Measurements from ENCODE around the gene NOTCH4. TPM values are rescaled to one million over a fixed set of nuclear protein-coding genes. Genes with fewer than 3 reads are reported as not detected.
A peak's percentile ranks its signal among the peaks of the same experiment; 100 is the strongest.

NOTCH4 gene
- total RNA-seq, 1 experiment from 2014 or later, result 2.3 TPM

- no peak for DNase-seq
- H3K79me1 ChIP-seq (ENCODE audit: insufficient read depth, low read depth, low read length, poor library complexity, severe bottlenecking), result no peaks in the 10 kb centered on the region
- H3K27me3 ChIP-seq (ENCODE audit: insufficient read depth, low read length), result no peaks in the 10 kb centered on the region
- no peaks in the 10 kb centered on the region for H3K9me3 ChIP-seq (ENCODE audit: control insufficient read depth, low read depth, low read length)
- peaks cover 15 to 30% of the 10 kb centered on the region in 2 experiments for H3K4me1 Mint-ChIP-seq
- no peak overlapping the region for H3K4me3 Mint-ChIP-seq
- peak overlapping the region in 1 of 3 experiments; percentile 19; a peak in 2 of 7 replicates for H3K27ac Mint-ChIP-seq
- no peak overlapping the region for H2AFZ ChIP-seq (ENCODE audit: low read length)
- no CpG with 5 or more reads among the region's 3 CpGs for WGBS (ENCODE audit: extremely low coverage, insufficient read length, low lambda C conversion rate)
- H3K36me3 Mint-ChIP-seq (ENCODE audit: insufficient read depth in 1 of 3, low read depth in 3 of 3), result peaks cover 34 to 78% (median 66%) of the 10 kb centered on the region in 3 experiments
- no peak overlapping the region for H2BK20ac ChIP-seq (ENCODE audit: low read depth, low read length, poor library complexity, severe bottlenecking)
- H3K79me2 ChIP-seq (ENCODE audit: insufficient read depth, low read length), result peaks cover 4% of the 10 kb centered on the region; the same call in 1 of the 2 replicates
- H3K18ac ChIP-seq (ENCODE audit: insufficient read length, low read depth, low read length), result no peak overlapping the region
- no peak overlapping the region for H2AK5ac ChIP-seq (ENCODE audit: insufficient read length, low read length)
- no peak overlapping the region for H4K5ac ChIP-seq (ENCODE audit: insufficient read length, low read depth, low read length)
- H3K9me3 Mint-ChIP-seq, result no peaks in the 10 kb centered on the region; a peak in 1 of 5 replicates
- H3K27ac ChIP-seq (ENCODE audit: insufficient read length, low read depth, low read length), result no peak overlapping the region
- H3K27me3 Mint-ChIP-seq (ENCODE audit: low read depth), result no peaks in the 10 kb centered on the region; the same call in 1 of the 2 replicates
- no peaks in the 10 kb centered on the region for H3K4me1 ChIP-seq (ENCODE audit: insufficient read depth, low read length)
- H2BK5ac ChIP-seq (ENCODE audit: insufficient read length, low read length), result no peak overlapping the region
- H2BK120ac ChIP-seq (ENCODE audit: low read depth, low read length, poor library complexity, severe bottlenecking), result no peak overlapping the region
- no peak overlapping the region for H3K9ac ChIP-seq (ENCODE audit: extremely low read depth, insufficient read length, low read length)
- H3K14ac ChIP-seq (ENCODE audit: insufficient read depth, low read length), result no peak overlapping the region
- TF ChIP-seq CTCF (conservative IDR thresholded peaks at IDR 0.05), result no peak
- H3T11ph ChIP-seq (ENCODE audit: low read length), result no peak overlapping the region
- peaks cover 6% of the 10 kb centered on the region for H3K23me2 ChIP-seq (ENCODE audit: insufficient read length, low read depth, low read length, poor library complexity, severe bottlenecking)
- no peak overlapping the region for H4K8ac ChIP-seq (replicated peaks; ENCODE audit: insufficient read length, low read depth, low read length)
- H4K20me1 ChIP-seq (ENCODE audit: control insufficient read depth, insufficient read depth, insufficient read length), result no peaks in the 10 kb centered on the region
- H3K4ac ChIP-seq (ENCODE audit: low read depth, low read length), result no peak overlapping the region
- H3K56ac ChIP-seq (ENCODE audit: insufficient read length, low read depth, low read length), result no peak overlapping the region
- no peak overlapping the region for H2BK12ac ChIP-seq (ENCODE audit: insufficient read length, low read depth, low read length)
- no peak overlapping the region for H2BK15ac ChIP-seq (ENCODE audit: low read depth, low read length)
- no peak overlapping the region for H3K23ac ChIP-seq (ENCODE audit: insufficient read length, low read depth, low read length)
- no peak overlapping the region for H4K91ac ChIP-seq (ENCODE audit: insufficient read length, low read depth, low read length)
- H3K4me2 ChIP-seq (ENCODE audit: insufficient read depth, insufficient read length, low read length), result no peak overlapping the region
Measured at GRCh38 chr6:32183030-32183429, 40.8 kb downstream of the NOTCH4 start.

Measured in H9 (cell line).